ENCODE measurements around the gene FBLIM1.

The FBLIM1 gene

GRCh38 chr1:15731735-15732685, 26.6 kb upstream of the FBLIM1 start:
- no peak for DNase-seq

GRCh38 chr1:15732686-15733081, 25.9 kb upstream of the FBLIM1 start:
- no peak for DNase-seq

GRCh38 chr1:15733218-15733725, 25.3 kb upstream of the FBLIM1 start:
- DNase-seq = no peak

- DNase-seq = no peak
Observed at GRCh38 chr1:15733726-15734226, 24.8 kb upstream of the FBLIM1 start.

- DNase-seq = no peak
Observed at GRCh38 chr1:15734296-15734695, 24.3 kb upstream of the FBLIM1 start.

- no peak for DNase-seq
Observed at GRCh38 chr1:15734901-15735300, 23.7 kb upstream of the FBLIM1 start.

- no peak for DNase-seq
Observed at GRCh38 chr1:15735304-15736037, 23.1 kb upstream of the FBLIM1 start.

- no peak for DNase-seq
Observed at GRCh38 chr1:15736038-15736891, 22.3 kb upstream of the FBLIM1 start, which contains the start of gene SLC25A34. TSS of gene SLC25A34 (plus strand) at chr1:15736258. CDS start at chr1:15736486, 228 bp downstream.

- no peak for DNase-seq
Observed at GRCh38 chr1:15736892-15737261, 21.7 kb upstream of the FBLIM1 start.

GRCh38 chr1:15737324-15738319, 21.0 kb upstream of the FBLIM1 start:
- DNase-seq = no peak

- no peak for DNase-seq
Observed at GRCh38 chr1:15738416-15739113, 20.0 kb upstream of the FBLIM1 start.

GRCh38 chr1:15739259-15739658, 19.3 kb upstream of the FBLIM1 start:
- no peak for DNase-seq

GRCh38 chr1:15739745-15740144, 18.9 kb upstream of the FBLIM1 start:
- DNase-seq = no peak

- DNase-seq = no peak
Observed at GRCh38 chr1:15740924-15741850, 17.4 kb upstream of the FBLIM1 start.

GRCh38 chr1:15742339-15742801, 16.2 kb upstream of the FBLIM1 start, which contains the start of gene TMEM82:
TSS of gene TMEM82 (plus strand) at chr1:15742499. CDS start at chr1:15742560, 61 bp downstream.
- no peak for DNase-seq

- DNase-seq = no peak
Observed at GRCh38 chr1:15744122-15744679, 14.4 kb upstream of the FBLIM1 start.

GRCh38 chr1:15747378-15747777, 11.2 kb upstream of the FBLIM1 start:
- no peak for DNase-seq

- DNase-seq = no peak
Observed at GRCh38 chr1:15748264-15748663, 10.3 kb upstream of the FBLIM1 start.

Data from NCI-H1417 treated with DMSO at 0.1 percent for 48 hours (cell line).